Keratinocyte (primary cell): ENCODE data around the gene APBB1IP.

Experiments used
- EZH2 ChIP-seq: IDR thresholded peaks from one replicate; pipeline ENCODE4 v1.6.1; 2012; ENCODE audit warnings: inconsistent platforms, mild to moderate bottlenecking, low read length, moderate library complexity
- TF ChIP-seq, protein P1 (sequence below), 3 experiments: IDR thresholded peaks in 1 of 3; conservative IDR thresholded peaks in 1 of 3; optimal IDR thresholded peaks in 1 of 3; 2 replicates in 2 of 3; 3 replicates in 1 of 3; pipeline versions ENCODE3 to v1.5.1; 2011; ENCODE audit warnings: low read length in 3 of 3, mild to moderate bottlenecking in 3 of 3, moderate library complexity in 2 of 3, control low read depth in 1 of 3, inconsistent platforms in 1 of 3; ENCODE audit not compliant: insufficient read depth in 2 of 3; ENCODE audit errors: extremely low read depth in 1 of 3

GRCh38 chr10:26423722-26424121 lies 14.4 kb upstream of the APBB1IP start:
- TF ChIP-seq, protein P1, sequence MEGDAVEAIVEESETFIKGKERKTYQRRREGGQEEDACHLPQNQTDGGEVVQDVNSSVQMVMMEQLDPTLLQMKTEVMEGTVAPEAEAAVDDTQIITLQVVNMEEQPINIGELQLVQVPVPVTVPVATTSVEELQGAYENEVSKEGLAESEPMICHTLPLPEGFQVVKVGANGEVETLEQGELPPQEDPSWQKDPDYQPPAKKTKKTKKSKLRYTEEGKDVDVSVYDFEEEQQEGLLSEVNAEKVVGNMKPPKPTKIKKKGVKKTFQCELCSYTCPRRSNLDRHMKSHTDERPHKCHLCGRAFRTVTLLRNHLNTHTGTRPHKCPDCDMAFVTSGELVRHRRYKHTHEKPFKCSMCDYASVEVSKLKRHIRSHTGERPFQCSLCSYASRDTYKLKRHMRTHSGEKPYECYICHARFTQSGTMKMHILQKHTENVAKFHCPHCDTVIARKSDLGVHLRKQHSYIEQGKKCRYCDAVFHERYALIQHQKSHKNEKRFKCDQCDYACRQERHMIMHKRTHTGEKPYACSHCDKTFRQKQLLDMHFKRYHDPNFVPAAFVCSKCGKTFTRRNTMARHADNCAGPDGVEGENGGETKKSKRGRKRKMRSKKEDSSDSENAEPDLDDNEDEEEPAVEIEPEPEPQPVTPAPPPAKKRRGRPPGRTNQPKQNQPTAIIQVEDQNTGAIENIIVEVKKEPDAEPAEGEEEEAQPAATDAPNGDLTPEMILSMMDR (optimal IDR thresholded peaks at IDR 0.05 in 1 of 3, IDR thresholded peaks at IDR 0.05 in 1 of 3, conservative IDR thresholded peaks at IDR 0.05 in 1 of 3; ENCODE audit: extremely low read depth in 1 of 3, insufficient read depth in 2 of 3, low read length in 3 of 3): no peak
- no peak for TF ChIP-seq EZH2
